Measurements from ENCODE around the gene WFIKKN2.
A peak's percentile ranks its signal among the peaks of the same experiment; 100 is the strongest.

WFIKKN2 gene

GRCh38 chr17:50877838-50878237 is 42.5 kb downstream of the WFIKKN2 start:
- Histone ChIP-seq H3K27ac (no peak overlapping the region), H3K4me1 (ENCODE audit: control insufficient read depth in 1 of 2, insufficient read depth in 1 of 2, low read depth in 1 of 2, low read length in 1 of 2) (peaks cover 6% of the 10 kb centered on the region in 2 experiments), H3K9me3 (no peaks in the 10 kb centered on the region), H3K36me3 (no peaks in the 10 kb centered on the region), H3K4me3 (ENCODE audit: low read depth in 1 of 2, low read length in 1 of 2) (no peak overlapping the region), H3K27me3 (no peaks in the 10 kb centered on the region)
- TF ChIP-seq CTCF (IDR thresholded peaks at IDR 0.05), result no peak

- peaks cover 6 to 8% of the 10 kb centered on the region in 2 experiments for H3K4me1 ChIP-seq (ENCODE audit: control insufficient read depth in 1 of 2, insufficient read depth in 1 of 2, low read depth in 1 of 2, low read length in 1 of 2)
- H3K4me3 ChIP-seq (ENCODE audit: low read depth in 1 of 2, low read length in 1 of 2), result no peak overlapping the region
- H3K9me3 ChIP-seq, result no peaks in the 10 kb centered on the region
- H3K36me3 ChIP-seq, result no peaks in the 10 kb centered on the region
- H3K27ac ChIP-seq, result no peak overlapping the region
- TF ChIP-seq CTCF (IDR thresholded peaks at IDR 0.05), result no peak
- no peaks in the 10 kb centered on the region for H3K27me3 ChIP-seq
These were observed 43.7 kb downstream of the WFIKKN2 start for GRCh38 chr17:50879086-50879485.

GRCh38 chr17:50881182-50881581 is 45.8 kb downstream of the WFIKKN2 start:
- TF ChIP-seq CTCF (IDR thresholded peaks at IDR 0.05), result no peak
- no peak overlapping the region for H3K27ac ChIP-seq

GRCh38 chr17:50882851-50883250 is 47.5 kb downstream of the WFIKKN2 start:
- no peak overlapping the region for H3K4me3 ChIP-seq (ENCODE audit: low read depth in 1 of 2, low read length in 1 of 2)
- peaks cover 16 to 18% of the 10 kb centered on the region in 2 experiments for H3K4me1 ChIP-seq (ENCODE audit: control insufficient read depth in 1 of 2, insufficient read depth in 1 of 2, low read depth in 1 of 2, low read length in 1 of 2)
- TF ChIP-seq CTCF (IDR thresholded peaks at IDR 0.05), result no peak
- no peaks in the 10 kb centered on the region for H3K9me3 ChIP-seq
- no peaks in the 10 kb centered on the region for H3K36me3 ChIP-seq
- H3K27me3 ChIP-seq, result no peaks in the 10 kb centered on the region
- H3K27ac ChIP-seq, result no peak overlapping the region

More at GRCh38 chr17:50881182-50881581, 45.8 kb downstream of the WFIKKN2 start:
- H3K4me1 ChIP-seq (ENCODE audit: control insufficient read depth in 1 of 2, insufficient read depth in 1 of 2, low read depth in 1 of 2, low read length in 1 of 2), result peaks cover 16 to 18% of the 10 kb centered on the region in 2 experiments
- H3K9me3 ChIP-seq, result no peaks in the 10 kb centered on the region
- H3K27me3 ChIP-seq, result no peaks in the 10 kb centered on the region
- H3K36me3 ChIP-seq, result no peaks in the 10 kb centered on the region
- no peak overlapping the region for H3K4me3 ChIP-seq (ENCODE audit: low read depth in 1 of 2, low read length in 1 of 2)

GRCh38 chr17:50883850-50884438 is 48.6 kb downstream of the WFIKKN2 start:
- H3K4me1 ChIP-seq (ENCODE audit: control insufficient read depth in 1 of 2, insufficient read depth in 1 of 2, low read depth in 1 of 2, low read length in 1 of 2), result peaks cover 16 to 18% of the 10 kb centered on the region in 2 experiments
- peak overlapping the region in 1 of 2 experiments; percentile 40 for H3K4me3 ChIP-seq (ENCODE audit: low read depth in 1 of 2, low read length in 1 of 2)
- H3K27ac ChIP-seq, result peak overlapping the region; percentile 75
- no peaks in the 10 kb centered on the region for H3K9me3 ChIP-seq
- no peaks in the 10 kb centered on the region for H3K27me3 ChIP-seq
- no peak for TF ChIP-seq CTCF (IDR thresholded peaks at IDR 0.05)
- no peaks in the 10 kb centered on the region for H3K36me3 ChIP-seq

Data from neutrophil (primary cell).